Retinal pigment epithelial cell (primary cell): ENCODE measurements around the gene OLIG3.

Source experiments
- DNase-seq: peaks from one replicate; pipeline ENCODE4 v3.0.0-alpha.2; 2010; ENCODE audit warnings: low read depth
- H3K4me3 ChIP-seq: 2 replicates; pipeline ENCODE4 v1.5.1; 2011; ENCODE audit warnings: mild to moderate bottlenecking, low read length, control low read depth, moderate library complexity
- TF ChIP-seq, protein P1 (sequence below): conservative IDR thresholded peaks from 2 replicates; pipeline ENCODE4 v1.5.1; 2011; ENCODE audit warnings: low read depth, low read length, control low read depth, inconsistent platforms

The OLIG3 gene

GRCh38 chr6:137465378-137466009 lies 28.7 kb downstream of the OLIG3 start:
- TF ChIP-seq, protein P1, sequence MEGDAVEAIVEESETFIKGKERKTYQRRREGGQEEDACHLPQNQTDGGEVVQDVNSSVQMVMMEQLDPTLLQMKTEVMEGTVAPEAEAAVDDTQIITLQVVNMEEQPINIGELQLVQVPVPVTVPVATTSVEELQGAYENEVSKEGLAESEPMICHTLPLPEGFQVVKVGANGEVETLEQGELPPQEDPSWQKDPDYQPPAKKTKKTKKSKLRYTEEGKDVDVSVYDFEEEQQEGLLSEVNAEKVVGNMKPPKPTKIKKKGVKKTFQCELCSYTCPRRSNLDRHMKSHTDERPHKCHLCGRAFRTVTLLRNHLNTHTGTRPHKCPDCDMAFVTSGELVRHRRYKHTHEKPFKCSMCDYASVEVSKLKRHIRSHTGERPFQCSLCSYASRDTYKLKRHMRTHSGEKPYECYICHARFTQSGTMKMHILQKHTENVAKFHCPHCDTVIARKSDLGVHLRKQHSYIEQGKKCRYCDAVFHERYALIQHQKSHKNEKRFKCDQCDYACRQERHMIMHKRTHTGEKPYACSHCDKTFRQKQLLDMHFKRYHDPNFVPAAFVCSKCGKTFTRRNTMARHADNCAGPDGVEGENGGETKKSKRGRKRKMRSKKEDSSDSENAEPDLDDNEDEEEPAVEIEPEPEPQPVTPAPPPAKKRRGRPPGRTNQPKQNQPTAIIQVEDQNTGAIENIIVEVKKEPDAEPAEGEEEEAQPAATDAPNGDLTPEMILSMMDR = no peak
- H3K4me3 ChIP-seq = no peak overlapping the region
- no peak for DNase-seq

GRCh38 chr6:137452333-137452894 lies 41.8 kb downstream of the OLIG3 start:
- no peak for DNase-seq

DNA sequence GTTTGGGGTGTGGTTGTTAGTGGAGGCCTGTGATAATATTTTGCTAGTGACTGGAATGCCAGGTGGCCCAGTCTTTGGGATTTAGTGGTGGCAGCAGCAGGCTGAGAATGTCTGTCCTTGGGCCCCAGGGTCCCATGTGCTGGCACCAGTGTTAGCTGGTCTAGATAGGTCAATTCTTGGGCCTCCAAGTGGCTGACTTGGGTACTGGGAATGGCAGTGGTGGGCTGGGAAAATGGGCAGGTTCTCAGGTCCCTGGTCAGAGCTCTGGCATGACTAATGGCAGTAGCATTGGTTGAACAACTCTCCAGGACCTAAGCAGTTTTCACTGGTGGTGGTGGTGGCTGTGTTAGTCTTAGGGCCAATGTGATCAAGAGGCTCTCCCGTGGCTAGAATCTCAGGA lies 50.3 kb downstream of the OLIG3 start:
- no peak overlapping the region for H3K4me3 ChIP-seq
- no peak for DNase-seq
- TF ChIP-seq, protein P1 = no peak

More at GRCh38 chr6:137452333-137452894, 41.8 kb downstream of the OLIG3 start:
- TF ChIP-seq, protein P1 = no peak
- no peak overlapping the region for H3K4me3 ChIP-seq
